Testis (tissue), 3 donors: ENCODE data around the gene BMP6. TPM values are rescaled to one million over a fixed set of nuclear protein-coding genes. Genes with fewer than 3 reads are reported as not detected.
"Not testable (repeated sequence)": the region's sequence is repeated elsewhere in the genome, so short reads cannot be mapped to it uniquely, and the experiment has no call there.

Experiments used
- DNase-seq: peaks from one replicate; pipeline ENCODE4 v3.0.0-alpha.2; 2019
- H3K27ac ChIP-seq, 2 donors: fragments of 200-600 bp; sonication (generic); one replicate each; pipeline ENCODE4 v1.5.1; 2019
- H3K27me3 ChIP-seq: fragments of 200-600 bp; sonication (generic); one replicate; pipeline ENCODE4 v1.5.1; 2019
- H3K36me3 ChIP-seq: fragments of 200-600 bp; sonication (generic); one replicate; pipeline ENCODE4 v1.5.1; 2017; ENCODE audit warnings: low read depth; ENCODE audit errors: missing control alignments
- H3K4me1 ChIP-seq: fragments of 200-600 bp; sonication (generic); one replicate; pipeline ENCODE4 v1.5.1; 2019
- H3K4me3 ChIP-seq, 2 donors: fragments of 200-600 bp; sonication (generic); one replicate each; pipeline ENCODE4 v1.5.1; 2017 to 2019
- H3K9me3 ChIP-seq: fragments of 200-600 bp; sonication (generic); one replicate; pipeline ENCODE4 v1.5.1; 2017
- POLR2A ChIP-seq: fragments of 450-650 bp; IDR thresholded peaks from one replicate; pipeline ENCODE4 v1.6.1; 2017; ENCODE audit warnings: antibody characterized with exemption, mild to moderate bottlenecking, moderate library complexity
- WGBS, 2 donors: methylation state at CpG; one replicate each; pipeline ENCODE4 v1.1.5; 2018; 5-methylcytosine and 5-hydroxymethylcytosine counted together
- intact Hi-C: fragments of 100-400 bp; cut with DNase I; formaldehyde crosslinking; loops from one replicate; pipeline ENCODE4 v1.15.1; 2023; ENCODE audit warnings: low total_unique reads
- polyA plus RNA-seq: library from polyadenylated mRNA; stranded (reverse); fragments of 350-450 nt; fragmentation: Illumina TruSeq; extraction: RNeasy Lipid Tissue Mini Kit (QIAGEN cat#74804); gene quantifications from one replicate; pipeline ENCODE4 v1.2.3, GENCODE V29; 2014; ENCODE audit warnings: low read depth, low replicate concordance; ENCODE audit not compliant: insufficient read depth
- total RNA-seq, 2 donors: library from RNA; depleted of rRNA; stranded (reverse); fragments of >200 nt; gene quantifications; one replicate each; pipeline ENCODE4 v1.2.3, GENCODE V29; 2016
- TF ChIP-seq, protein P1 (sequence below), 3 experiments: fragments of 450-650 bp in 2 of 3; fragments of 200-600 bp in 1 of 3; sonication (generic) in 1 of 3; IDR thresholded peaks; one replicate each; pipeline ENCODE4 v1.5.1; 2016 to 2019; ENCODE audit warnings: antibody characterized with exemption in 3 of 3, mild to moderate bottlenecking in 2 of 3, moderate library complexity in 1 of 3

Gene BMP6
- total and polyA plus RNA-seq, 3 donors from 2014 or later: 6.2 to 13.6 (median 11.4) TPM

DNA sequence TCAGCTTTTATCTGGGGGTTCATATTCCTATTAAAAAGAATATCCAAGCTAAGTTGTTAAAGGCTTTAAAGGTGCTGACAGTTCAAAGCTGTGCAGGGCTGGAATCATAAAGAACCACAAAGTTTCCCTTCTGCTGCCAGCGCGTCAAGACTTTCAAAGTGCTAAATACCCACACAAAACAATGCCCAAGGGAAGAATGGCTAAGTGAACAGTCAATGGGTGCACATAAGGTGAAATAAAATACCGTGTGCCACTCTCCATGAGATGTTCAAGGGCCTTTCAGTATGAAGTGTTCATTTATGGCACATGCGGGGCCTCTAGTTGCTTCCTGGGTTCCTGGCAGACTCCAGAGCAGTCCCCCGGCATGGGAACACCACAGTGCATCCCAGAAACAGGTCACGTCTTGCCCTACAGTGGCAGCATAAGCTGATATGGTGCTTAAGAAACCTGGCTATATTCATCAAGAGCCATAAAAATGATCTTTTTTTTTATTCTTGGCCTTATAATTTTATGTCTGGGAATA is 170.6 kb downstream of the BMP6 start:
- intact Hi-C loops: no loop called here
- 95 to 98% methylated on average over 6 of the region's 6 CpGs for WGBS, 2 donors
- no peaks in the 10 kb centered on the region for H3K27me3 ChIP-seq
- H3K36me3 ChIP-seq: no peaks in the 10 kb centered on the region
- H3K4me1 ChIP-seq: no peaks in the 10 kb centered on the region
- H3K9me3 ChIP-seq: no peaks in the 10 kb centered on the region
- no peak overlapping the region for H3K27ac ChIP-seq
- no peak for DNase-seq
- no peak for TF ChIP-seq POLR2A
- TF ChIP-seq, protein P1, sequence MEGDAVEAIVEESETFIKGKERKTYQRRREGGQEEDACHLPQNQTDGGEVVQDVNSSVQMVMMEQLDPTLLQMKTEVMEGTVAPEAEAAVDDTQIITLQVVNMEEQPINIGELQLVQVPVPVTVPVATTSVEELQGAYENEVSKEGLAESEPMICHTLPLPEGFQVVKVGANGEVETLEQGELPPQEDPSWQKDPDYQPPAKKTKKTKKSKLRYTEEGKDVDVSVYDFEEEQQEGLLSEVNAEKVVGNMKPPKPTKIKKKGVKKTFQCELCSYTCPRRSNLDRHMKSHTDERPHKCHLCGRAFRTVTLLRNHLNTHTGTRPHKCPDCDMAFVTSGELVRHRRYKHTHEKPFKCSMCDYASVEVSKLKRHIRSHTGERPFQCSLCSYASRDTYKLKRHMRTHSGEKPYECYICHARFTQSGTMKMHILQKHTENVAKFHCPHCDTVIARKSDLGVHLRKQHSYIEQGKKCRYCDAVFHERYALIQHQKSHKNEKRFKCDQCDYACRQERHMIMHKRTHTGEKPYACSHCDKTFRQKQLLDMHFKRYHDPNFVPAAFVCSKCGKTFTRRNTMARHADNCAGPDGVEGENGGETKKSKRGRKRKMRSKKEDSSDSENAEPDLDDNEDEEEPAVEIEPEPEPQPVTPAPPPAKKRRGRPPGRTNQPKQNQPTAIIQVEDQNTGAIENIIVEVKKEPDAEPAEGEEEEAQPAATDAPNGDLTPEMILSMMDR (IDR thresholded peaks at IDR 0.05): no peak
- H3K4me3 ChIP-seq: no peak overlapping the region

DNA sequence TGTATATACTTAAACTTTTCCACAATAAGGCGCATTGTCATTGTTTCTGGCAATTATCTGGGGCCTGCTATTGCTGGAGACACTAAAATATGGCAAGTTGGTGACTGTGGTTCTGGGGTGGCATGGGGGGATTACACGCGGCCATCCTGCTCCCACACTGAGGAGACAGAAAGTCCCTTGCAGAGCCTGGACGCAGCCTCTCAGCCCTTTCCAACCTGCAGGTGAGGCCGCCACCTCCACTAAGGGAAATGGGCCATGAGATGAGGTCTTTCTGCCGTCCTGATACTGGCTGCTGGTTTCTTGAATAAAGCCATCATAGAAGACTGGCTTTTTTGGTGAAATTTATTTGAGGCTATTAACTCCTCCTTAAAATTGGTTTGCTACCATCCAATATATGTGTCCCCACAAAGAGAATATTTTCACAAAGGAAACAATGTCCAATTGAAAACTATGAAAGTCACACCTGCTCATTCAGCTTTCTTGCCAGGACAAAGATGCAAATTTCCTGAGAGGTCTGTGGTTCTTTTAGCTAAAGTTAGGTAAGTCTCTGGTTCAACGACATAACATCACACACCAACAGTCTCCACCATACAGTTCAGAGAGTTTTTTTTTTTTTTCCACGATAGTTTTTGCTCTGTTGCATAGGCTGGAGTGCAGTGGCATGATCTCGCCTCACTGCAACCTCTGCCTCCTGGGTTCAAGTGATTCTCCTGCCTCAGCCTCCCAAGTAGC is 171.7 kb downstream of the BMP6 start:
- WGBS, 2 donors: 91 to 96% methylated on average over 9 of the region's 9 CpGs
- no peaks in the 10 kb centered on the region for H3K4me1 ChIP-seq
- no peak overlapping the region for H3K27ac ChIP-seq
- no peaks in the 10 kb centered on the region for H3K27me3 ChIP-seq
- no peaks in the 10 kb centered on the region for H3K9me3 ChIP-seq
- intact Hi-C loops: no loop called here
- H3K4me3 ChIP-seq: no peak overlapping the region
- no peaks in the 10 kb centered on the region for H3K36me3 ChIP-seq
- no peak for DNase-seq
- TF ChIP-seq, protein P1 (IDR thresholded peaks at IDR 0.05): no peak
- no peak for TF ChIP-seq POLR2A

DNA sequence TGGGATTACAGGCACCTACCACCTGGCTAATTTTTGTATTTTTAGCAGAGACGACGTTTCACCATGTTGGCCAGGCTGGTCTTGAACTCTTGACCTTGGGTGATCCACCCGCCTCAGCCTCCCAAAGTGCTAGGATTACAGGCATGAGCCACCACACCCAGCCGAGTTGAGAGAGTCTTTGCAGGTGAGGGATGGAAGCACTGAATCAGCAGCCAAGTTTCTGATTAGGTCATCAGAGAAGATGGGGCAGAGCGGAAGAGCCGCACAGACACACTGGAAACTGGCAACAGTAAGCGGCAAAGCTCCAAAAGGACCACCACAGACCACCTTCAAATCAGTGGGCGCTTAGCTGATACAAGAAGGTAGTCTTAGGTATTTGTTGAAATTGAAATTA is 172.3 kb downstream of the BMP6 start:
- H3K4me3 ChIP-seq, intact Hi-C loops, H3K36me3 ChIP-seq, H3K9me3 ChIP-seq, H3K27ac ChIP-seq, H3K4me1 ChIP-seq, H3K27me3 ChIP-seq, DNase-seq: not testable (repeated sequence)
- WGBS, 2 donors: 92 to 93% methylated on average over 8 of the region's 8 CpGs

DNA sequence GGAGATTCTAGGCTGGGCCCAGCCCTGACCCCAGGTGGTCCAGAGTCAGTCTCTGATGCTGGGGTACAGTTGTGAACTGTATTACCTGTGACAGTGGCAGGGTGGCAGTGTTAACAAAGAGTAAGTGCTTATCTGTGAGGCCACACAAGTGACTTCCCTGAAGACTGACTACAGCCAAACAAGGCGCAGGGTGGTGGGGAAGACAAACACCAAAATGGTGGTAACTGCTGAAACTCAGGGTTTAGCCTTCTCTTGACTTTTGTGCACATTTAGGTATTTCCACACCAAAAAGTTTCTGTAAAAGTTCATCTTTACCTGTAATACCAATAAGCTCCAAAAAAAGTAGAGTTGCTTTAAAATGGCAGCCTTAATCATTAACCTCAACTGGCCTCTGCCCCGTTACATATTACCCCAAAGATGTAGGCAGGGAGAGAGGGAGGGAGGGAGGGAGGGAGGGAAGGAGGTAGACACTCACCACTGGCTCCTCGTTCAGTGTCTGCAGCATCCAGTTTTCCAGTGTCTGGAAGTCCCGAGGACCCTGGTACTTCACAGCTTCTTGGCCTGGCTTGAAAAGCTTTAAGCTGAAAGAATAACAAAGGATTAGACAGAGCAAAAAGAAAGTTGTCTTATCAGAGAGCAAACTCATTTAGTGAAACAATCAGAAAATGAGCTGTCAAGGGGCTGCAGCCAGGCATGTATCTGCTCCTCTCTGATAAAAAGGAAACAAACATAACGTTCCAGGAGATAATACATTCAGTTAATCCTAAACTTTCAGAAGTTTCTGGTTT is 173.4 kb downstream of the BMP6 start:
- Histone ChIP-seq H3K36me3 (no peaks in the 10 kb centered on the region), H3K27me3 (no peaks in the 10 kb centered on the region), H3K4me1 (no peaks in the 10 kb centered on the region), H3K4me3 (no peak overlapping the region), H3K9me3 (no peaks in the 10 kb centered on the region), H3K27ac (no peak overlapping the region)
- no peak for TF ChIP-seq POLR2A
- TF ChIP-seq, protein P1 (IDR thresholded peaks at IDR 0.05): no peak
- intact Hi-C loops: no loop called here
- WGBS, 2 donors: 56 to 71% methylated on average over 5 of the region's 5 CpGs
- DNase-seq: no peak

DNA sequence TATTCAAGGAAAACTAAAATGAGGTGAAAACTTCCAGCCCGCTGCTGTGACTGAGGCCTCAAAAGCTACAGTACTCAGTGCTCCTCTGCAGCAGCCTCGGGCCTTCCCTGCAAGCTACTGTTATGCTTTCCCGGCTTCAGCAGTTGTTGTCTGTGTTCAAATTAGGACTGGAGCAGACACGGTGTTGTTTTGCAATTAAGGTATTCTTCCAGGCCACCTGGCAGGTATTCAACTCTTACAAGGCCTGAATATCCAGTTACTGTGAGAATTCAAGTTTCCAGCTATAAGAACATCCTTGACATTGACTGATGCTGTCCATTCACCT is 174.0 kb downstream of the BMP6 start:
- H3K27me3 ChIP-seq: no peaks in the 10 kb centered on the region
- H3K9me3 ChIP-seq: no peaks in the 10 kb centered on the region
- 45 to 69% methylated on average over 3 to 4 of the region's 4 CpGs for WGBS, 2 donors
- H3K4me1 ChIP-seq: no peaks in the 10 kb centered on the region
- no peak overlapping the region for H3K4me3 ChIP-seq
- no peak for TF ChIP-seq POLR2A
- no peak overlapping the region for H3K27ac ChIP-seq
- DNase-seq: no peak
- intact Hi-C loops: no loop called here
- H3K36me3 ChIP-seq: no peaks in the 10 kb centered on the region
